Left lung (tissue), 10 donors: Measurements from ENCODE around the gene CPM. TPM values are rescaled to one million over a fixed set of nuclear protein-coding genes. Genes with fewer than 3 reads are reported as not detected.

Experiments
- ATAC-seq: fragments of 200-7000 bp; cut with Tn5 transposase; one replicate; pipeline ENCODE4 v1.9.1; 2020; ENCODE audit warnings: moderate library complexity
- DNase-seq, 4 donors: peaks; one replicate each; pipeline ENCODE4 v3.0.0-alpha.2; 2013 to 2020
- H3K27ac ChIP-seq, 2 donors: fragments of 200-600 bp; sonication (generic) in 1 of 2; one replicate each; pipeline versions ENCODE4 v1.5.0 to v1.8.0; 2020 to 2021
- H3K27me3 ChIP-seq, 2 donors: fragments of 200-600 bp; sonication (generic) in 1 of 2; one replicate each; pipeline versions ENCODE4 v1.5.0 to v1.8.0; 2020 to 2021
- H3K36me3 ChIP-seq, 2 donors: fragments of 200-600 bp; sonication (generic) in 1 of 2; one replicate each; pipeline versions ENCODE4 v1.5.0 to v1.8.0; 2020 to 2021
- H3K4me1 ChIP-seq, 2 donors: fragments of 200-600 bp; one replicate each; pipeline ENCODE4 v1.8.0; 2021
- H3K4me3 ChIP-seq, 2 donors: fragments of 200-600 bp; sonication (generic) in 1 of 2; one replicate each; pipeline versions ENCODE4 v1.5.0 to v1.8.0; 2020 to 2021; ENCODE audit warnings: mild to moderate bottlenecking in 1 of 2
- H3K9me3 ChIP-seq, 2 donors: fragments of 200-600 bp; sonication (generic) in 1 of 2; one replicate each; pipeline versions ENCODE4 v1.5.0 to v1.8.0; 2020 to 2021
- CTCF ChIP-seq, 2 donors: fragments of 200-600 bp; sonication (generic) in 1 of 2; IDR thresholded peaks; one replicate each; pipeline versions ENCODE4 v1.5.0 to v1.8.0; 2021; ENCODE audit warnings: antibody characterized with exemption in 2 of 2
- intact Hi-C, 2 donors: fragments of 100-400 bp; cut with DNase I; formaldehyde crosslinking; loops; one replicate each; pipeline versions ENCODE4 v1.11.2 to v1.14.2; 2022
- polyA plus RNA-seq, 6 donors: library from polyadenylated mRNA; unstranded; fragments of 120-200 nt; gene quantifications; one replicate each; pipeline ENCODE4 v1.2.1, GENCODE V29; 2013; ENCODE audit not compliant: insufficient read length in 6 of 6
- total RNA-seq, 2 donors: library from RNA; stranded (reverse); fragmentation: NEBNext Ultra II Directional; extraction: Animal tissue kit (Norgen Biotek cat#: 25700); gene quantifications; one replicate each; pipeline ENCODE4 v1.2.1, GENCODE V29; 2021
- donor health status: DM: no; HTN: yes; CAD: no.
- donor health status: DM: no; HTN: no; CAD: no.

CPM gene
- total and polyA plus RNA-seq, 8 donors, result 180 to 708 (median 336) TPM

GRCh38 chr12:68854554-68854953, 78.4 kb downstream of the CPM start:
- peak; percentile 32 for ATAC-seq
- Histone ChIP-seq H3K4me3 (no peak overlapping the region), H3K27me3 (no peaks in the 10 kb centered on the region), H3K36me3 (peaks cover 0 to 41% of the 10 kb centered on the region in 2 donors), H3K9me3 (no peaks in the 10 kb centered on the region), H3K4me1 (no peaks in the 10 kb centered on the region), H3K27ac (no peak overlapping the region)
- intact Hi-C loops, result no loop called here
- no peak for TF ChIP-seq CTCF (IDR thresholded peaks at IDR 0.05)
- no peak for DNase-seq

GRCh38 chr12:68854078-68854468, 78.9 kb downstream of the CPM start:
- no peak for DNase-seq
- TF ChIP-seq CTCF (IDR thresholded peaks at IDR 0.05), result no peak
- Histone ChIP-seq H3K27me3 (no peaks in the 10 kb centered on the region), H3K4me1 (no peaks in the 10 kb centered on the region), H3K4me3 (no peak overlapping the region), H3K36me3 (peaks cover 0 to 41% of the 10 kb centered on the region in 2 donors), H3K27ac (no peak overlapping the region), H3K9me3 (no peaks in the 10 kb centered on the region)
- ATAC-seq, result peak; percentile 12
- intact Hi-C loops, result no loop called here

GRCh38 chr12:68853396-68854077, 79.4 kb downstream of the CPM start:
- intact Hi-C loops, result no loop called here
- H3K27ac ChIP-seq, result no peak overlapping the region
- no peaks in the 10 kb centered on the region for H3K27me3 ChIP-seq
- H3K9me3 ChIP-seq, result no peaks in the 10 kb centered on the region
- H3K4me3 ChIP-seq, result no peak overlapping the region
- ATAC-seq, result no peak
- peaks cover 0 to 38% of the 10 kb centered on the region in 2 donors for H3K36me3 ChIP-seq
- no peaks in the 10 kb centered on the region for H3K4me1 ChIP-seq
- TF ChIP-seq CTCF (IDR thresholded peaks at IDR 0.05), result no peak
- DNase-seq, result no peak

GRCh38 chr12:68851592-68852306, 81.2 kb downstream of the CPM start:
- H3K36me3 ChIP-seq, result peaks cover 0 to 22% of the 10 kb centered on the region in 2 donors
- intact Hi-C loops, result no loop called here
- H3K27ac ChIP-seq, result no peak overlapping the region
- no peak overlapping the region for H3K4me3 ChIP-seq
- no peak for TF ChIP-seq CTCF (IDR thresholded peaks at IDR 0.05)
- DNase-seq (no peak), ATAC-seq (no peak)
- no peaks in the 10 kb centered on the region for H3K27me3 ChIP-seq
- H3K4me1 ChIP-seq, result no peaks in the 10 kb centered on the region
- no peaks in the 10 kb centered on the region for H3K9me3 ChIP-seq

GRCh38 chr12:68850390-68850789, 82.6 kb downstream of the CPM start:
- TF ChIP-seq CTCF (IDR thresholded peaks at IDR 0.05), result no peak
- DNase-seq (no peak), ATAC-seq (no peak)
- H3K9me3 ChIP-seq, result no peaks in the 10 kb centered on the region
- no peaks in the 10 kb centered on the region for H3K4me1 ChIP-seq
- H3K4me3 ChIP-seq, result no peak overlapping the region
- H3K27ac ChIP-seq, result no peak overlapping the region
- peaks cover 0 to 12% of the 10 kb centered on the region in 2 donors for H3K36me3 ChIP-seq
- no peaks in the 10 kb centered on the region for H3K27me3 ChIP-seq
- intact Hi-C loops, result no loop called here
